GM23338 (cell line): ENCODE measurements around the gene SMC5. TPM values are rescaled to one million over a fixed set of nuclear protein-coding genes. Genes with fewer than 3 reads are reported as not detected.

Experiments used
- ATAC-seq: fragments of 200-7000 bp; cut with Tn5 transposase; 3 replicates; pipeline ENCODE4 v1.9.1; 2020
- DNase-seq: peaks from one replicate; pipeline ENCODE4 v3.0.0-alpha.2; 2015; ENCODE audit warnings: low spot score
- H2AFZ ChIP-seq: fragments of 200-600 bp; sonication (generic); 2 replicates; pipeline ENCODE4 v1.8.0; 2016; ENCODE audit warnings: antibody characterized with exemption, mild to moderate bottlenecking, moderate library complexity
- H3F3A ChIP-seq: fragments of 200-600 bp; sonication (generic); replicated peaks from 2 replicates; pipeline ENCODE4 v1.8.0; 2017; ENCODE audit warnings: antibody characterized with exemption, mixed run types, low read depth
- H3K27ac ChIP-seq: fragments of 200-600 bp; sonication (generic); 2 replicates; pipeline ENCODE4 v1.6.1; 2016; ENCODE audit warnings: low read depth
- H3K27me3 ChIP-seq: fragments of 200-600 bp; sonication (generic); 2 replicates; pipeline ENCODE4 v1.8.0; 2016; ENCODE audit warnings: mild to moderate bottlenecking, mixed run types, moderate library complexity; ENCODE audit not compliant: insufficient read depth
- H3K36me3 ChIP-seq: fragments of 200-600 bp; sonication (generic); 2 replicates; pipeline ENCODE4 v1.8.0; 2016; ENCODE audit warnings: mild to moderate bottlenecking; ENCODE audit not compliant: insufficient read depth
- H3K4me1 ChIP-seq: fragments of 200-600 bp; sonication (generic); 2 replicates; pipeline ENCODE4 v1.8.0; 2016; ENCODE audit warnings: mild to moderate bottlenecking, moderate library complexity; ENCODE audit not compliant: insufficient read depth
- H3K4me2 ChIP-seq: fragments of 200-600 bp; sonication (generic); 2 replicates; pipeline ENCODE4 v1.7.1; 2017; ENCODE audit warnings: mixed run types
- H3K4me3 ChIP-seq: fragments of 200-600 bp; sonication (generic); 2 replicates; pipeline ENCODE4 v1.6.1; 2016; ENCODE audit warnings: mixed run types
- H3K79me2 ChIP-seq: fragments of 200-600 bp; sonication (generic); replicated peaks from 2 replicates; pipeline ENCODE4 v1.8.0; 2017; ENCODE audit warnings: mild to moderate bottlenecking; ENCODE audit not compliant: insufficient read depth
- H3K9me2 ChIP-seq: fragments of 200-600 bp; sonication (generic); 2 replicates; pipeline ENCODE4 v1.8.0; 2017; ENCODE audit not compliant: insufficient read depth
- H4K20me1 ChIP-seq: fragments of 200-600 bp; sonication (generic); replicated peaks from 2 replicates; pipeline ENCODE4 v1.8.0; 2017; ENCODE audit warnings: mild to moderate bottlenecking; ENCODE audit not compliant: insufficient read depth
- H3K27ac Mint-ChIP-seq: 2 replicates; pipeline ENCODE4 v1.8.0; 2020; ENCODE audit warnings: inconsistent platforms, mild to moderate bottlenecking, moderate library complexity, mixed read lengths
- H3K27me3 Mint-ChIP-seq: 3 replicates; pipeline ENCODE4 v1.8.0; 2022; ENCODE audit warnings: low read depth, mild to moderate bottlenecking, moderate library complexity, mixed read lengths, inconsistent platforms; ENCODE audit not compliant: insufficient read depth, poor library complexity
- H3K36me3 Mint-ChIP-seq: 3 replicates; pipeline ENCODE4 v1.8.0; 2021; ENCODE audit warnings: low read depth, mild to moderate bottlenecking, inconsistent platforms, moderate library complexity, mixed read lengths
- H3K4me1 Mint-ChIP-seq: 3 replicates; pipeline ENCODE4 v1.8.0; 2020; ENCODE audit warnings: mild to moderate bottlenecking, inconsistent platforms, mixed read lengths
- H3K4me3 Mint-ChIP-seq: 3 replicates; pipeline ENCODE4 v1.8.0; 2021; ENCODE audit warnings: moderate library complexity, mild to moderate bottlenecking, inconsistent platforms, mixed read lengths
- H3K9me3 Mint-ChIP-seq: 3 replicates; pipeline ENCODE4 v1.8.0; 2020; ENCODE audit warnings: moderate library complexity, mild to moderate bottlenecking, inconsistent platforms, mixed read lengths
- CREB1 ChIP-seq: fragments of 250-450 bp; sonication (Bioruptor Pico); IDR thresholded peaks from 2 replicates; pipeline ENCODE4 v1.5.0; 2020; ENCODE audit warnings: low read depth, mild to moderate bottlenecking, moderate library complexity
- EZH2 ChIP-seq: fragments of 200-600 bp; sonication (generic); IDR thresholded peaks from one replicate; pipeline ENCODE4 v1.8.0; 2017; ENCODE audit warnings: antibody characterized with exemption, mild to moderate bottlenecking, low read depth; ENCODE audit not compliant: unreplicated experiment
- EZH2phosphoT487 ChIP-seq: fragments of 200-600 bp; sonication (generic); IDR thresholded peaks from one replicate; pipeline ENCODE4 v1.8.1; 2018; ENCODE audit warnings: antibody characterized with exemption; ENCODE audit not compliant: unreplicated experiment
- JUNB ChIP-seq: IDR thresholded peaks from one replicate; pipeline ENCODE4 v1.6.1; 2016; ENCODE audit warnings: antibody characterized with exemption; ENCODE audit not compliant: unreplicated experiment
- NANOG ChIP-seq: IDR thresholded peaks from 2 replicates; pipeline ENCODE4 v1.6.1; 2016; ENCODE audit warnings: antibody characterized with exemption, borderline replicate concordance
- POLR2AphosphoS5 ChIP-seq: IDR thresholded peaks from 2 replicates; pipeline ENCODE4 v1.6.1; 2016; ENCODE audit warnings: antibody characterized with exemption, low read depth
- STAT1 ChIP-seq: IDR thresholded peaks from one replicate; pipeline ENCODE4 v1.6.1; 2016; ENCODE audit warnings: antibody characterized with exemption; ENCODE audit not compliant: unreplicated experiment
- ZNF114 ChIP-seq: fragments of 250-450 bp; sonication (Bioruptor Pico); IDR thresholded peaks from 2 replicates; pipeline ENCODE4 v1.5.0; 2020; ENCODE audit warnings: mild to moderate bottlenecking, moderate library complexity
- ZNF331 ChIP-seq: fragments of 250-450 bp; sonication (Bioruptor Pico); IDR thresholded peaks from 2 replicates; pipeline ENCODE4 v1.5.0; 2020; ENCODE audit warnings: low read depth, mild to moderate bottlenecking, moderate library complexity
- polyA plus RNA-seq: library from polyadenylated mRNA; unstranded; fragments of >200 nt; fragmentation: Nextera tagmentation; extraction: Ambion mirVana; gene quantifications from 2 replicates; pipeline ENCODE4 v1.2.1, GENCODE V29; 2016
- total RNA-seq: library from RNA; depleted of rRNA; stranded (reverse); fragments of >200 nt; shearing (Covaris generic); gene quantifications from 2 replicates; pipeline ENCODE4 v1.2.3, GENCODE V29; 2014
- TF ChIP-seq, protein P1 (sequence below): IDR thresholded peaks from one replicate; pipeline ENCODE4 v1.6.1; 2018; ENCODE audit warnings: antibody characterized with exemption; ENCODE audit not compliant: unreplicated experiment
- TF ChIP-seq, protein P2 (sequence below), 2 experiments: fragments of 200-600 bp in 1 of 2; sonication (generic) in 1 of 2; conservative IDR thresholded peaks; 2 replicates each; pipeline versions ENCODE4 v1.5.1 to v1.6.1; 2016 to 2017; ENCODE audit warnings: antibody characterized with exemption in 2 of 2, low read depth in 2 of 2, mild to moderate bottlenecking in 2 of 2, moderate library complexity in 1 of 2
- TF ChIP-seq, protein P3 (sequence below): fragments of 250-450 bp; sonication (Bioruptor Pico); IDR thresholded peaks from 2 replicates; pipeline ENCODE4 v1.5.0; 2020; ENCODE audit warnings: mild to moderate bottlenecking, moderate library complexity
- TF ChIP-seq, protein P4 (sequence below): IDR thresholded peaks from 2 replicates; pipeline ENCODE4 v1.6.1; 2016; ENCODE audit warnings: antibody characterized with exemption

Gene SMC5
- total and polyA plus RNA-seq, 2 experiments from 2014 or later: 27.9 to 29.0 TPM

DNA sequence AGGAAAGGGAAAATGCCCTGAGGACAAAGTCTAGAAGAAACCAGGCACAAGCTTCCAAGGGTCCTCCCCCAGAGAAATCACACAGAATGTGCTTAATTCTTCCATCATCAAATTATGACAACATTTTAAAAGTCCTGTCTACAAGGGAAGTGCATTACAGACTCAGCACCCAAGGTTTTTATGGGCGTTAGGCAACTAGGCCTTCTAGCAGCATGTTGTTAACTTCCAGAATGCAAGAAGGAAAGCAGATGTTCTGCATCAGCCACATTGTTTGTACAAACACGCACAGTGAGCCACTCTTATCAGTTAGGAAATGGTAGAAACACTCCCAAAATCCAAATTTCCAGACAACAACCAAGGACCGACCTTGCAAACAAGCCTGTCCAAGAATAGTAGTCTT is 26.5 kb downstream of the SMC5 start:
- H3F3A ChIP-seq: no peaks in the 10 kb centered on the region

More for the DNA sequence above, 26.5 kb downstream of the SMC5 start:
- Histone ChIP-seq H2AFZ (no peak overlapping the region), H3K27me3 (no peaks in the 10 kb centered on the region), H3K9me2 (no peaks in the 10 kb centered on the region), H3K79me2 (no peaks in the 10 kb centered on the region; the same call in 1 of the 2 replicates), H3K4me2 (no peak overlapping the region), H3K36me3 (peaks cover 4% of the 10 kb centered on the region; the same call in 1 of the 2 replicates), H3K4me1 (no peaks in the 10 kb centered on the region), H4K20me1 (no peaks in the 10 kb centered on the region; the same call in 1 of the 2 replicates), H3K4me3 (no peak overlapping the region), H3K27ac (no peak overlapping the region)
- no peaks in the 10 kb centered on the region for H3K4me1 Mint-ChIP-seq
- H3K36me3 Mint-ChIP-seq: peaks cover 30% of the 10 kb centered on the region
- DNase-seq (no peak), ATAC-seq (no peak)
- TF ChIP-seq, protein P1, sequence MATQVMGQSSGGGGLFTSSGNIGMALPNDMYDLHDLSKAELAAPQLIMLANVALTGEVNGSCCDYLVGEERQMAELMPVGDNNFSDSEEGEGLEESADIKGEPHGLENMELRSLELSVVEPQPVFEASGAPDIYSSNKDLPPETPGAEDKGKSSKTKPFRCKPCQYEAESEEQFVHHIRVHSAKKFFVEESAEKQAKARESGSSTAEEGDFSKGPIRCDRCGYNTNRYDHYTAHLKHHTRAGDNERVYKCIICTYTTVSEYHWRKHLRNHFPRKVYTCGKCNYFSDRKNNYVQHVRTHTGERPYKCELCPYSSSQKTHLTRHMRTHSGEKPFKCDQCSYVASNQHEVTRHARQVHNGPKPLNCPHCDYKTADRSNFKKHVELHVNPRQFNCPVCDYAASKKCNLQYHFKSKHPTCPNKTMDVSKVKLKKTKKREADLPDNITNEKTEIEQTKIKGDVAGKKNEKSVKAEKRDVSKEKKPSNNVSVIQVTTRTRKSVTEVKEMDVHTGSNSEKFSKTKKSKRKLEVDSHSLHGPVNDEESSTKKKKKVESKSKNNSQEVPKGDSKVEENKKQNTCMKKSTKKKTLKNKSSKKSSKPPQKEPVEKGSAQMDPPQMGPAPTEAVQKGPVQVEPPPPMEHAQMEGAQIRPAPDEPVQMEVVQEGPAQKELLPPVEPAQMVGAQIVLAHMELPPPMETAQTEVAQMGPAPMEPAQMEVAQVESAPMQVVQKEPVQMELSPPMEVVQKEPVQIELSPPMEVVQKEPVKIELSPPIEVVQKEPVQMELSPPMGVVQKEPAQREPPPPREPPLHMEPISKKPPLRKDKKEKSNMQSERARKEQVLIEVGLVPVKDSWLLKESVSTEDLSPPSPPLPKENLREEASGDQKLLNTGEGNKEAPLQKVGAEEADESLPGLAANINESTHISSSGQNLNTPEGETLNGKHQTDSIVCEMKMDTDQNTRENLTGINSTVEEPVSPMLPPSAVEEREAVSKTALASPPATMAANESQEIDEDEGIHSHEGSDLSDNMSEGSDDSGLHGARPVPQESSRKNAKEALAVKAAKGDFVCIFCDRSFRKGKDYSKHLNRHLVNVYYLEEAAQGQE: no peak
- TF ChIP-seq, protein P2, sequence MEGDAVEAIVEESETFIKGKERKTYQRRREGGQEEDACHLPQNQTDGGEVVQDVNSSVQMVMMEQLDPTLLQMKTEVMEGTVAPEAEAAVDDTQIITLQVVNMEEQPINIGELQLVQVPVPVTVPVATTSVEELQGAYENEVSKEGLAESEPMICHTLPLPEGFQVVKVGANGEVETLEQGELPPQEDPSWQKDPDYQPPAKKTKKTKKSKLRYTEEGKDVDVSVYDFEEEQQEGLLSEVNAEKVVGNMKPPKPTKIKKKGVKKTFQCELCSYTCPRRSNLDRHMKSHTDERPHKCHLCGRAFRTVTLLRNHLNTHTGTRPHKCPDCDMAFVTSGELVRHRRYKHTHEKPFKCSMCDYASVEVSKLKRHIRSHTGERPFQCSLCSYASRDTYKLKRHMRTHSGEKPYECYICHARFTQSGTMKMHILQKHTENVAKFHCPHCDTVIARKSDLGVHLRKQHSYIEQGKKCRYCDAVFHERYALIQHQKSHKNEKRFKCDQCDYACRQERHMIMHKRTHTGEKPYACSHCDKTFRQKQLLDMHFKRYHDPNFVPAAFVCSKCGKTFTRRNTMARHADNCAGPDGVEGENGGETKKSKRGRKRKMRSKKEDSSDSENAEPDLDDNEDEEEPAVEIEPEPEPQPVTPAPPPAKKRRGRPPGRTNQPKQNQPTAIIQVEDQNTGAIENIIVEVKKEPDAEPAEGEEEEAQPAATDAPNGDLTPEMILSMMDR (conservative IDR thresholded peaks at IDR 0.05; ENCODE audit: low read depth in 2 of 2): no peak
- TF ChIP-seq NANOG (no peak), CREB1 (CRISPR knock-in tag) (no peak), ZNF114 (CRISPR knock-in tag) (no peak), STAT1 (no peak), ZNF331 (CRISPR knock-in tag) (no peak), JUNB (no peak), POLR2AphosphoS5 (no peak), EZH2 (no peak), EZH2phosphoT487 (no peak)
- TF ChIP-seq, protein P3, sequence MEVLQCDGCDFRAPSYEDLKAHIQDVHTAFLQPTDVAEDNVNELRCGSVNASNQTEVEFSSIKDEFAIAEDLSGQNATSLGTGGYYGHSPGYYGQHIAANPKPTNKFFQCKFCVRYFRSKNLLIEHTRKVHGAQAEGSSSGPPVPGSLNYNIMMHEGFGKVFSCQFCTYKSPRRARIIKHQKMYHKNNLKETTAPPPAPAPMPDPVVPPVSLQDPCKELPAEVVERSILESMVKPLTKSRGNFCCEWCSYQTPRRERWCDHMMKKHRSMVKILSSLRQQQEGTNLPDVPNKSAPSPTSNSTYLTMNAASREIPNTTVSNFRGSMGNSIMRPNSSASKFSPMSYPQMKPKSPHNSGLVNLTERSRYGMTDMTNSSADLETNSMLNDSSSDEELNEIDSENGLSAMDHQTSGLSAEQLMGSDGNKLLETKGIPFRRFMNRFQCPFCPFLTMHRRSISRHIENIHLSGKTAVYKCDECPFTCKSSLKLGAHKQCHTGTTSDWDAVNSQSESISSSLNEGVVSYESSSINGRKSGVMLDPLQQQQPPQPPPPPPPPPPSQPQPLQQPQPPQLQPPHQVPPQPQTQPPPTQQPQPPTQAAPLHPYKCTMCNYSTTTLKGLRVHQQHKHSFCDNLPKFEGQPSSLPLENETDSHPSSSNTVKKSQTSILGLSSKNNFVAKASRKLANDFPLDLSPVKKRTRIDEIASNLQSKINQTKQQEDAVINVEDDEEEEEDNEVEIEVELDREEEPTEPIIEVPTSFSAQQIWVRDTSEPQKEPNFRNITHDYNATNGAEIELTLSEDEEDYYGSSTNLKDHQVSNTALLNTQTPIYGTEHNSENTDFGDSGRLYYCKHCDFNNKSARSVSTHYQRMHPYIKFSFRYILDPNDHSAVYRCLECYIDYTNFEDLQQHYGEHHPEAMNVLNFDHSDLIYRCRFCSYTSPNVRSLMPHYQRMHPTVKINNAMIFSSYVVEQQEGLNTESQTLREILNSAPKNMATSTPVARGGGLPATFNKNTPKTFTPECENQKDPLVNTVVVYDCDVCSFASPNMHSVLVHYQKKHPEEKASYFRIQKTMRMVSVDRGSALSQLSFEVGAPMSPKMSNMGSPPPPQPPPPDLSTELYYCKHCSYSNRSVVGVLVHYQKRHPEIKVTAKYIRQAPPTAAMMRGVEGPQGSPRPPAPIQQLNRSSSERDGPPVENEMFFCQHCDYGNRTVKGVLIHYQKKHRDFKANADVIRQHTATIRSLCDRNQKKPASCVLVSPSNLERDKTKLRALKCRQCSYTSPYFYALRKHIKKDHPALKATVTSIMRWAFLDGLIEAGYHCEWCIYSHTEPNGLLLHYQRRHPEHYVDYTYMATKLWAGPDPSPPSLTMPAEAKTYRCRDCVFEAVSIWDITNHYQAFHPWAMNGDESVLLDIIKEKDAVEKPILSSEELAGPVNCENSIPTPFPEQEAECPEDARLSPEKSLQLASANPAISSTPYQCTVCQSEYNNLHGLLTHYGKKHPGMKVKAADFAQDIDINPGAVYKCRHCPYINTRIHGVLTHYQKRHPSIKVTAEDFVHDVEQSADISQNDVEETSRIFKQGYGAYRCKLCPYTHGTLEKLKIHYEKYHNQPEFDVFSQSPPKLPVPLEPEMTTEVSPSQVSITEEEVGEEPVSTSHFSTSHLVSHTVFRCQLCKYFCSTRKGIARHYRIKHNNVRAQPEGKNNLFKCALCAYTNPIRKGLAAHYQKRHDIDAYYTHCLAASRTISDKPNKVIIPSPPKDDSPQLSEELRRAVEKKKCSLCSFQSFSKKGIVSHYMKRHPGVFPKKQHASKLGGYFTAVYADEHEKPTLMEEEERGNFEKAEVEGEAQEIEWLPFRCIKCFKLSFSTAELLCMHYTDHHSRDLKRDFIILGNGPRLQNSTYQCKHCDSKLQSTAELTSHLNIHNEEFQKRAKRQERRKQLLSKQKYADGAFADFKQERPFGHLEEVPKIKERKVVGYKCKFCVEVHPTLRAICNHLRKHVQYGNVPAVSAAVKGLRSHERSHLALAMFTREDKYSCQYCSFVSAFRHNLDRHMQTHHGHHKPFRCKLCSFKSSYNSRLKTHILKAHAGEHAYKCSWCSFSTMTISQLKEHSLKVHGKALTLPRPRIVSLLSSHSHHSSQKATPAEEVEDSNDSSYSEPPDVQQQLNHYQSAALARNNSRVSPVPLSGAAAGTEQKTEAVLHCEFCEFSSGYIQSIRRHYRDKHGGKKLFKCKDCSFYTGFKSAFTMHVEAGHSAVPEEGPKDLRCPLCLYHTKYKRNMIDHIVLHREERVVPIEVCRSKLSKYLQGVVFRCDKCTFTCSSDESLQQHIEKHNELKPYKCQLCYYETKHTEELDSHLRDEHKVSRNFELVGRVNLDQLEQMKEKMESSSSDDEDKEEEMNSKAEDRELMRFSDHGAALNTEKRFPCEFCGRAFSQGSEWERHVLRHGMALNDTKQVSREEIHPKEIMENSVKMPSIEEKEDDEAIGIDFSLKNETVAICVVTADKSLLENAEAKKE: no peak
- TF ChIP-seq, protein P4, sequence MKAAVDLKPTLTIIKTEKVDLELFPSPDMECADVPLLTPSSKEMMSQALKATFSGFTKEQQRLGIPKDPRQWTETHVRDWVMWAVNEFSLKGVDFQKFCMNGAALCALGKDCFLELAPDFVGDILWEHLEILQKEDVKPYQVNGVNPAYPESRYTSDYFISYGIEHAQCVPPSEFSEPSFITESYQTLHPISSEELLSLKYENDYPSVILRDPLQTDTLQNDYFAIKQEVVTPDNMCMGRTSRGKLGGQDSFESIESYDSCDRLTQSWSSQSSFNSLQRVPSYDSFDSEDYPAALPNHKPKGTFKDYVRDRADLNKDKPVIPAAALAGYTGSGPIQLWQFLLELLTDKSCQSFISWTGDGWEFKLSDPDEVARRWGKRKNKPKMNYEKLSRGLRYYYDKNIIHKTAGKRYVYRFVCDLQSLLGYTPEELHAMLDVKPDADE: no peak
- H3K27ac Mint-ChIP-seq: no peak overlapping the region
- H3K27me3 Mint-ChIP-seq: no peaks in the 10 kb centered on the region
- no peaks in the 10 kb centered on the region for H3K9me3 Mint-ChIP-seq
- no peak overlapping the region for H3K4me3 Mint-ChIP-seq
